ENCODE measurements around the gene KRT27. TPM values are rescaled to one million over a fixed set of nuclear protein-coding genes. Genes with fewer than 3 reads are reported as not detected.
A peak's percentile ranks its signal among the peaks of the same experiment; 100 is the strongest.

The KRT27 gene
- total and polyA plus RNA-seq, 9 of the 15 experiments (the other 6 are each of a cell fraction or from before 2014, with no cell fraction given) = 0.10 TPM; not detected in 8

DNA sequence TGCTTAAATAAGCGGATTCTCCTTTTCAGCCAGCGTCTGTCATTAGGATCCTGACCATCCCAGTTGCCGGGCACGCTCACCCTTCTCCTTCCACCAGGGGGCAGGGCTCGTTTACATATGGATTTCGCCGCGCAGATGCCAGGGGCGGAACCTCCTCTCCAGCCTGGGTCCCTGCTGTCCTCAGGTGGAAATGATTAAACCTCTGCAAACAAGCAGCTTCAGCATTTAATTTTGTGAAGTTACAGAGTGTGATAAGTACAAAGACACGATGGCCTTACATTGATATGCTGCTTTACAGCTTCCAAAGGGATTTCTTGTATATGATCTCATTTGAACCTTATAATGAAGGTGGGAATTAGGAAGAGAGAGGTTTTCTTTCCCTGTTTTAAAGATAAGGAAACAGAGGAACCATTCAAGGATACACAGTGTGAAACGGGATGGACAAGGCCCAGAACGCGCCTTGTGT is 21.3 kb upstream of the KRT27 start:
- FAIRE-seq = peak; percentile 71
- H3K27me3 ChIP-seq (ENCODE audit: control insufficient read depth in 2 of 2, insufficient read depth in 2 of 2, low read length in 2 of 2) = peaks cover 3 to 14% of the 10 kb centered on the region in 2 experiments; a peak in 4 of 5 replicates
- H3K36me3 ChIP-seq (ENCODE audit: control insufficient read depth, insufficient read depth, low read length) = no peaks in the 10 kb centered on the region
- no peaks in the 10 kb centered on the region for H3K9me3 ChIP-seq (replicated peaks; ENCODE audit: control insufficient read depth, insufficient read depth, low read depth, low read length)
- no peaks in the 10 kb centered on the region for H4K20me1 ChIP-seq (replicated peaks; ENCODE audit: control insufficient read depth, insufficient read depth, low read length)
- ChIA-PET POLR2A (no interaction called here), CTCF (ENCODE audit: low intra/inter-chr PET ratio) (interaction anchor here (0.6 to 2.0 kb wide), 8 partner anchors 58 to 859 kb away, joined by 3 to 24 read pairs (median 4); partner anchors contain the start of gene KRT20)
- in situ Hi-C loops (cut with MboI) (loop anchor here (5.0 to 10.0 kb wide), 3 partner anchors 101 to 859 kb away; no protein-coding TSS in a partner anchor), intact Hi-C loops (cut with micrococcal nuclease) (loop anchor here (1.0 to 2.0 kb wide), 4 partner anchors 53 to 745 kb away; no protein-coding TSS in a partner anchor)
- H3K9me1 ChIP-seq (ENCODE audit: control insufficient read depth, insufficient read depth, low read length) = no peaks in the 10 kb centered on the region
- no peak overlapping the region for H3K9ac ChIP-seq (ENCODE audit: insufficient read depth in 1 of 2, low read depth in 2 of 2, low read length in 2 of 2)
- no TSS peak for BruUV-seq (replicated peaks)
- DNase-seq (ENCODE audit: extremely low read depth in 1 of 4, low spot score in 3 of 4) = peak; percentile 85 to 88 (median 86)
- H3K27ac ChIP-seq (ENCODE audit: extremely low read depth, low read depth, low read length) = no peak overlapping the region
- no peaks in the 10 kb centered on the region for H3K4me1 ChIP-seq (replicated peaks in 1 of 2; ENCODE audit: control insufficient read depth in 2 of 2, insufficient read depth in 2 of 2, low read length in 2 of 2)
- peak; percentile 98 for ATAC-seq
- H3K79me2 ChIP-seq (ENCODE audit: control insufficient read depth, insufficient read depth, low read length) = no peaks in the 10 kb centered on the region
- WGBS (ENCODE audit: insufficient coverage, low coverage, missing lambda C conversion rate) = 8% methylated on average over 13 of the region's 13 CpGs
- H3K4me3 ChIP-seq = no peak overlapping the region
- no peak overlapping the region for H3K4me2 ChIP-seq (ENCODE audit: insufficient read depth, low read length)
- H2AFZ ChIP-seq (ENCODE audit: low read depth, low read length) = no peak overlapping the region
- TF ChIP-seq KAT7 (CRISPR knock-in tag; IDR thresholded peaks at IDR 0.05; ENCODE audit: borderline replicate concordance) (no peak), TCF15 (CRISPR knock-in tag; IDR thresholded peaks at IDR 0.05) (no peak), KAT2B (IDR thresholded peaks at IDR 0.05; ENCODE audit: low read depth, low read length) (no peak), KDM2B (CRISPR knock-in tag; IDR thresholded peaks at IDR 0.05) (no peak), ZNF24 (IDR thresholded peaks at IDR 0.05) (peak; percentile 37), HNRNPL (IDR thresholded peaks at IDR 0.05; ENCODE audit: low read depth, low read length) (no peak), ZNF644 (tag; IDR thresholded peaks at IDR 0.05; ENCODE audit: low read depth) (no peak), ZNF695 (CRISPR knock-in tag; IDR thresholded peaks at IDR 0.05) (no peak), RBM25 (IDR thresholded peaks at IDR 0.05; ENCODE audit: low read depth, low read length, severe bottlenecking) (no peak), ZC3H4 (CRISPR knock-in tag; IDR thresholded peaks at IDR 0.05; ENCODE audit: borderline replicate concordance) (no peak), JUNB (CRISPR knock-in tag; conservative IDR thresholded peaks at IDR 0.05) (no peak), BRCA1 (IDR thresholded peaks at IDR 0.05) (no peak), BRCA1 (CRISPR knock-in tag; IDR thresholded peaks at IDR 0.05) (no peak), RBM22 (IDR thresholded peaks at IDR 0.05; ENCODE audit: low read depth, low read length, poor library complexity, severe bottlenecking) (no peak), ETV6 (IDR thresholded peaks at IDR 0.05; ENCODE audit: borderline replicate concordance in 1 of 2, low read depth in 2 of 2, low read length in 1 of 2) (no peak), ETV6 (CRISPR knock-in tag; IDR thresholded peaks at IDR 0.05; ENCODE audit: borderline replicate concordance) (no peak), MXI1 (IDR thresholded peaks at IDR 0.05; ENCODE audit: low read depth, low read length) (no peak), ZNF316 (IDR thresholded peaks at IDR 0.05) (peak; percentile 66; the same call in 1 of the 2 replicates), SRSF9 (IDR thresholded peaks at IDR 0.05; ENCODE audit: borderline replicate concordance, low read depth, low read length) (no peak), SMAD1 (IDR thresholded peaks at IDR 0.05; ENCODE audit: low read depth, low read length, partially characterized antibody) (no peak), XRCC5 (IDR thresholded peaks at IDR 0.05; ENCODE audit: low read depth, low read length) (peak; percentile 79; the same call in 1 of the 2 replicates), C11orf30 (IDR thresholded peaks at IDR 0.05; ENCODE audit: low read depth) (0 out of 2 replicates have a peak, but pooled peaks have one; percentile 23), FIP1L1 (IDR thresholded peaks at IDR 0.05; ENCODE audit: low read depth, low read length, poor library complexity, severe bottlenecking) (no peak)
- TF ChIP-seq, protein P1, sequence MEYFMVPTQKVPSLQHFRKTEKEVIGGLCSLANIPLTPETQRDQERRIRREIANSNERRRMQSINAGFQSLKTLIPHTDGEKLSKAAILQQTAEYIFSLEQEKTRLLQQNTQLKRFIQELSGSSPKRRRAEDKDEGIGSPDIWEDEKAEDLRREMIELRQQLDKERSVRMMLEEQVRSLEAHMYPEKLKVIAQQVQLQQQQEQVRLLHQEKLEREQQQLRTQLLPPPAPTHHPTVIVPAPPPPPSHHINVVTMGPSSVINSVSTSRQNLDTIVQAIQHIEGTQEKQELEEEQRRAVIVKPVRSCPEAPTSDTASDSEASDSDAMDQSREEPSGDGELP (CRISPR knock-in tag; IDR thresholded peaks at IDR 0.05; ENCODE audit: borderline replicate concordance) = peak; percentile 25; the same call in 1 of the 2 replicates

All from K562 (cell line).